Stomach (tissue), 4 donors: ENCODE results near the gene GIPC3.

Experiments used
- CTCF ChIP-seq, 7 experiments: fragments of 450-650 bp in 4 of 7; fragments of 200-600 bp in 3 of 7; sonication (generic) in 3 of 7; IDR thresholded peaks; one replicate each; pipeline ENCODE4 v1.5.1; 2016 to 2019; ENCODE audit warnings: antibody characterized with exemption in 7 of 7, control low read depth in 2 of 7, mild to moderate bottlenecking in 1 of 7
- POLR2A ChIP-seq, 4 donors: fragments of 450-650 bp; IDR thresholded peaks; one replicate each; pipeline ENCODE4 v1.6.1; 2016; ENCODE audit warnings: antibody characterized with exemption in 4 of 4, control low read depth in 2 of 4, mild to moderate bottlenecking in 1 of 4, moderate library complexity in 1 of 4
- POLR2AphosphoS5 ChIP-seq, 3 donors: sonication (generic); formaldehyde crosslinking; IDR thresholded peaks; one replicate each; pipeline ENCODE4 v1.6.1; 2016; ENCODE audit warnings: antibody characterized with exemption in 3 of 3

GRCh38 chr19:3554254-3555083 is 30.8 kb upstream of the GIPC3 start:
- TF ChIP-seq POLR2A (IDR thresholded peaks at IDR 0.05) (no peak), POLR2AphosphoS5 (IDR thresholded peaks at IDR 0.05) (no peak), CTCF (IDR thresholded peaks at IDR 0.05) (no peak)
